Hepatocyte (in vitro differentiated cells): ENCODE data around the gene PHKB.

Source experiments
- CTCF ChIP-seq: fragments of 200-600 bp; sonication (generic); IDR thresholded peaks from 2 replicates; pipeline ENCODE4 v1.5.1; 2016; ENCODE audit warnings: antibody characterized with exemption, mild to moderate bottlenecking; ENCODE audit not compliant: poor library complexity
- EZH2 ChIP-seq: fragments of 200-600 bp; sonication (generic); IDR thresholded peaks from 2 replicates; pipeline ENCODE4 v1.6.1; 2016; ENCODE audit warnings: antibody characterized with exemption, mild to moderate bottlenecking, borderline replicate concordance

- TF ChIP-seq CTCF = no peak
- TF ChIP-seq EZH2 = no peak
Observed at GRCh38 chr16:47725188-47725695, 264.1 kb downstream of the PHKB start.
